HG03060 (cell line): Measurements from ENCODE around the gene AGXT.

Source experiments
- ATAC-seq: cut with Tn5 transposase; IDR thresholded peaks from one replicate; pipeline ENCODE4 v1.9.1; 2021; ENCODE audit warnings: low read depth, moderate number of reproducible peaks; ENCODE audit not compliant: unreplicated experiment

AGXT gene

DNA sequence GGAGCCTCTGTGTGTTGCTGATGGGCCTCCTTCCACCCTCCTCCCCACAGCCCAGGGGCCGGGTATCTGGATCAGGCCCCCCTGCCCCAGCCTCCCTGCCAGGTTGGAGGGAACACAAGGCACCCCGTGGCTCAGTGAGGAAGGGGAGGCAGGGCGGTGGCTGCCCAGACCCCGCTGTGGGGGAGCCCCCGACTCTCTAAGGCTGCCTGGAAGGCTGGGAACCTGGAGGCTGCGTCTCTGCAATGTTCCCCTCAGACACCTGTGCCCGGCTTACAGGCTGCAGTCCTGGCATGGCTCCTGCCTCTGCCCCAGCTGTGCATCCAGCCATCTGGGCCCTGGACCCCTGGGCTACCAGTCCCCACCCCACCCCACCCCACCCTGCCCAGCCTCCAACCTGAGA lies 27.8 kb downstream of the AGXT start:
- ATAC-seq: no peak

DNA sequence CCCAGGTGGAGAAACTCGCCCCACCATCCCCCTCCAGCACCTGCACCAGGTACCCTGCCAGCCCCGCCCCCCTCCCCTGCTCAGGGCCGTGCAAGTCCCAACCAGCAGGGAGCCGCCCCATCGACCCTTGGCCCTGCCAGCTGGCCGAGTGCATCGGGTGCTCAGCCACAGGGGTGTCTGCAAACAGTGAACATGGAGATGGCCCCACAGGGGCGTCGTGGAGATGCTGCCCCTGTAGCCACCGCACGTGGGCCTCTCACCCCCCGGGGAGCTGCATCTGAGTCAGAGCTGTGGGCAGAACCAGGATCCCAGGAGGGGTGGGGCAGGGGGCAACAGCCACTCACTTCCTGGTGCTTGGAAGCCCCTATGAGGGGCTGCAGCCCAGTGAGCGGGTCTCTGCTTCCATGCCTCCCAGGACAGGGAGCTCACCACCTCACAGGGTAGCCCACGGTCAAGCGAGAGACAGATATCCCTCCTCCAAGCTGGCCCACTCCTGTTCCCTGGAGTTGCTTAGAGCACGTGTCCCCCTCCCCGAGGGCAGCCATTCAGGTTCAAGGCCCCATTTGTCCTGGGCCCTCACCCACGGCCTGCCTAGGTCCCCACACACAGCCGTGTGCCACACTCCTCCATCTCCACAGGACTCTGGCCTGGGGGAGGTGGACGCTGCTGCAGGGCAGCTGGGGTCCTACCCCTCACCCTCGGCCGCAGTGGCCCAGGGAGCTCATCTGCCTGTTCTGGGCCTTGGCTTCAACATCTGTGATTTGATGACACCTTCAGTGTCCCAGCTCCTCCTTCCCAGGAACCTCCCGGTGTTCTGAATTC lies 28.5 kb downstream of the AGXT start:
- ATAC-seq: no peak

DNA sequence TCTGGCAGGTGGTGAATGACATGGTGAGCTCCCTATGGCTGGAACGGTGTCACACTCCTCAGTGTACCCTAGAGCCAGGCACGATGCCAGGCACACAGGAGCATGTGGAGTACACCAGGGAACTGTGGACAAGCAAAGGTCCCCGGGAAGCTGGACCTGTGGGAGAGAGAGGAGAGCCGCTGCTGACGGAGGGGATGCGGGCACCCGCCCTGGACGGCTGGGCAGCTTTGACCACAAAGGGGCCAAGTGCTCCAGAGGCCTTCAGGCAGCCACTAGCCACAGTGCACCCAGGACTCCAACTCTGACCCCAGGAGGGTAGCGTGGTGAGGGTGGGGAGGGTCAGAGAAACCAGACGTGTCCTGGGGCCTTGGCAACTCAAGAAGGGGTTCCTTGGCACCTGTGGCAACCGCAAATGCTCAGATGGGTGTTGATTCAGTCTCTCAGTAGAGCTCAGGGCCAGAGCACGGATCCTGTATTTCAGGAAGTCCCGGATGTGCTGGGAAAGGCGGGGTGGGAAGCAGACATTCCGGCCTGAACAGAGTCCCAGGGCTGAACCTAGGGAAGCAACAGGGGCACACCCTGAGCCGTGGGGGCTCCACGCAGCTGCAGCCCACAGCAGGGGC lies 29.6 kb downstream of the AGXT start:
- no peak for ATAC-seq

DNA sequence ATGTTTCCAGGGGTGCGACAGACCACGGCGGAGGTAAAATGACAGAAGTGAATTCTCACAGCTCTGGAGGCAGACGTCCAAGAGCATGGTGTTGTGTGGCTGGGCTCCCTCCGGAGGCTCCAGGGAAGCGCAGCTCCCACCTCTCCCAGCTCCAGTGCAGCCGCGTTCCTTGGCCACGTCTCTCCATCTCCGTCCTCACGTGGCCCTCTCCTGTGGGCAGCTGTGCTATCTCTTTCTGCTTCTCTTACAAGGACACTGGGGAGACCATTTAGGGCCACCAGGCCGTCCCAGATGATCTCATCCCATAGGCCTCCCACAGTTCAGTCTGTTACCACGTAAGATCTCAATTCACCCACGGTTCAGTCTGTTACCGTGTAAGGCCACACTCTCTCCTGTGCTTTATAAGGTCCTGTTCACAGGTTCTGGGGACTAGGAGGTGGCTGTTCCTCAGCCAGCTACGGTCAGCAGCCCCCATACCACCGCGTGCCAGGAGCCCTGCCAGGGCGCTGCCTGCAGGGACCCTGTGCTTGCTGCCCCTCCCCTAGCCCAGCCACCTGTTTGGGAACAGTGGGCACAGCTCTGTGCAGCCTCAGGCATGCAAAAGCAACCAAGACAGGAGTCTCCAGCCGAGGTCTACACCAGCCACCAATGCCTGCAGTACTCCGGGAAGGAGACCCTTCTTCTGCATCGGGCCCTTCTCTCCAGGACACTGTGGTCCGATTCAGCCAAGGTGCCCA lies 30.3 kb downstream of the AGXT start:
- ATAC-seq: no peak

DNA sequence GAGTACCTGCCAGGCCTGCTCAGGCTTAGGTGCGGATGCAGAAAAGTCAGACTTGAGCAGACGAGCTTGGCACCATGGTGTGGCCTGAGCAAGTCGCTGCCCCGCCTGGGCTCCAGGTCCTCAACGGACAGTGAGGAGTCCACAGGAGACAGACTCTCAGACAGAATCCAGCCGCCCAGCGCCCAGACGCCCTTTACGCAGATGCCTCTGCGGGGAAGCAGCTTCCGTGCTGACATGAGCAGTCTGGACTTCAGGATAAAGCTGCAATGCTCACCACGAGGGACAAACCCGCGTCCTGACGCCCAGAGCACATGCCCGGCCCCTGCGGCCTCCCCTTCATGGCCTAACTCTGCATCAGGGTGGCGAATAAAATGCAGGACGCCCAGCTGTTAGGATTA lies 30.8 kb downstream of the AGXT start:
- no peak for ATAC-seq

DNA sequence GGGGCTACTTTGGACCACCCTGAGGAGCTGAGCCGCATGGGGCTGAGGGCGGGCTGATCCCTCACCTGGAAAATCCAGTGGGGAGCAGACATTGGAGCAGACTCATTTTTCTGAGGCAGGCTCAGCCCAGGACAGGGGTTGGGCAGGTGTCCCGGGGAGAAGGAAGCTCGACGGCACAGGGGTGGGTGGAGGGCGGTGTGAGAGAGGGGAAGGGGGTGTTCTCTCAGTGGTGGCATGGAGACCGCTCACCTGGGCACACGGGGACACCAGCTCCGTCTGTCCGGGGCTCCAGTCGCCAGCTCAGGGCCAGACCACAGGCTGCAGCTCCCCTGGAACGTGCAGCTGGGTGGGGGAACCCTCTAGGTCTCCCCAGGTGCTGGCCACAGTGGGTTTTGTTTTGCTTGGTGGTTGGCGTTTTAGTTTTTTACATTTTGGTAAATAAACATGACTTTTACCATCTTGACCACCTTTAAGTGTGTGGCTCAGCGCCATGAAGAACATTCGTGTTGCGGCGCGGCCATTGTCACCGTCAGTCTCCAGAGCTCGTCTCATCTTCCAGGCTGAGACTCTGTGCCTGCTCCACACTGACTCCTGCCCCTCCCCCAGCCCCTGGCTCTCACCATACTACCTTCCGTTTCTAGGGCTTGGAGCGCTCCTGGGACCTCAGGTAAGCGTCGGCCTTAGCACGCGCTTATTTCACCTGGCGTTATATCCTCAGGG lies 31.7 kb downstream of the AGXT start:
- no peak for ATAC-seq

DNA sequence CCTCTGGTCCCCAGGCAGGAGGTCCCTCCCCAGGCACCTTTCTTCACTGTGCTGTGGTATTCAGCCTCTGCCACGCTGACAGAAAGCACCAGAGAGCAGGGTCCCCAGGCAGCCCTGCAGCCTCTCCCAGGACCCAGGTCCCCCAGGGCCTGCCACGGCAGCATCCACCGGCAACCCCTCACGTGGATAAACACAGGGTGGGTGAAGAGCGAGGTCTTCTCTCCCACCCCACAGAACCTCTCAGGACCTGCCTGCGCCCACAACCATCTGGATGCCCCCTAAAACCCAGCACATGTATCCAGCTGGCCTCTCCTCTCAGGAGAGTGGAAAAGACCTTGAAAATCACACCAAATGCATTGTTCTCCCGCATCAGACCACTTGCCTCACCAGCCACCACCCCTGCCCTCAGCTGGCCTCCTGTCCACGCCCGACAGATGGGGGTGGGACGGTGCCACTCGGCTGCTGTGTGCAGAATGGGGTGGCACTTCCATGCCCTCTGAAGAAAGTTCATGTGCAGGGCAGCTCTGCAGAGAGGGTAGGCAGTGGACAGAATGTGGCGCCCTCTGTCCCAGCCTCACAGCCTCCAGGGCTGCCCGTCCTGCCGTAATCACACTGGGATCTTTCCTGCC lies 33.5 kb downstream of the AGXT start:
- no peak for ATAC-seq

DNA sequence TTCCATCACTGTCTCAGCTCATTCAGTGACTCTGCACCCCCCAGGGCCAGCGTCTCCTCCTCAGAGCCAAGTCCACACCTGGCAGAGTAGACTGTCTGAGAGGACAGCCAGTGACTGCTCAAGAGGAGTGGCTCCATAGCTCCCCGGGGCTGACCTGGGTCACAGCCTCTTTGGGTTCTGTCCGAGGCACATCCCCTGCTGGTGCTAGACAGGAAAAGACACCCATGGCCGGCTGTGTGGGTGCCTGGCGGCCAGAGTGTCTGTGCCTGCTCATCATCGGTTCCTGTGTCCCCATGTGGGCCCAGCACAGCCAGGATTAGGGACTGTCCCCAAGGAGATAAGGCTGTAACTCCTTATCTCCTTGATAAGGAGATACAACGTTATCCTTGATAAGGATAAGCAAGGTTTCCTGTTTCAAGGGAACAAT lies 34.0 kb downstream of the AGXT start:
- ATAC-seq: no peak

DNA sequence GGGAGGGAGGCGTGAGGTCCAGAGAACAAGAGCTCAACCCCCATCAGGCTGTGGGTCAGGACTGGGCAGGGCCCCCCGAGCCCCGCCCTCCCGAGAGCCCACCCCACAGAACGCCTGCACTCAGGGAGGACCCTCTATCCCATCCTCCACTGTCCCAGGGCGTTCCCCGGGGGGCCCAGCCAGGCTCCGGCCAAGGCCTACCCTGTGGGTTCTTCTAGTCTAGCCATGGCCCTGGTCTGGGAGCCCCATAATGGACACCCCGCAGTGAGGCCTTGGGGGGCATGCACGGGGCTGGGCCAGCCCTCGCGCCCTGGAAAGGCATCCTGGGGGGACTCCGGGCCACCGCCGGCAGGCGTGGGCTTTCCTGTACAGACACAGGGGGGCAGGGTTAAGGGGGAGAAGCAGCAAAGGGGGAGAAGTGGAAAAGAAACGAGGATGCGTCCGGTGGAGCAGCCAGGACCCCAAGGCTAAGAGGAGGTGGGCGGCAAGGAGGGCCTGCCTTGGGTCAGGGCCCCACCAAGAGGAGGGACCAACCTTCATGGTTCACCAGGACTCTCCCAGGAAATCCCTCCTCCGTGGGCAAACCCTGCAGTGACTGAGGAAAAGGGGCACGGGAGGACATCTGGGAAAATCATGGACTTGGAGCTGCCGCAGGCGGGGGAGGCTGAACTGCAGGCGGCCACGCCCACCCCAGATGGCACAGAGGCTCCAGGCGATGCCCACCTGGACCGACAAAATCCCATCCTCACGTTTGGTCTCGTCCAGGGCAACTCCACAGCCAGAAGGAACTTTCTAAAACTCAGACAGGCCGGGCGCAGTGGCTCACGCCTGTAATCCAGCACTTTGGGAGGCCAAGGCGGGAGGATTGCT lies 34.8 kb downstream of the AGXT start:
- no peak for ATAC-seq

DNA sequence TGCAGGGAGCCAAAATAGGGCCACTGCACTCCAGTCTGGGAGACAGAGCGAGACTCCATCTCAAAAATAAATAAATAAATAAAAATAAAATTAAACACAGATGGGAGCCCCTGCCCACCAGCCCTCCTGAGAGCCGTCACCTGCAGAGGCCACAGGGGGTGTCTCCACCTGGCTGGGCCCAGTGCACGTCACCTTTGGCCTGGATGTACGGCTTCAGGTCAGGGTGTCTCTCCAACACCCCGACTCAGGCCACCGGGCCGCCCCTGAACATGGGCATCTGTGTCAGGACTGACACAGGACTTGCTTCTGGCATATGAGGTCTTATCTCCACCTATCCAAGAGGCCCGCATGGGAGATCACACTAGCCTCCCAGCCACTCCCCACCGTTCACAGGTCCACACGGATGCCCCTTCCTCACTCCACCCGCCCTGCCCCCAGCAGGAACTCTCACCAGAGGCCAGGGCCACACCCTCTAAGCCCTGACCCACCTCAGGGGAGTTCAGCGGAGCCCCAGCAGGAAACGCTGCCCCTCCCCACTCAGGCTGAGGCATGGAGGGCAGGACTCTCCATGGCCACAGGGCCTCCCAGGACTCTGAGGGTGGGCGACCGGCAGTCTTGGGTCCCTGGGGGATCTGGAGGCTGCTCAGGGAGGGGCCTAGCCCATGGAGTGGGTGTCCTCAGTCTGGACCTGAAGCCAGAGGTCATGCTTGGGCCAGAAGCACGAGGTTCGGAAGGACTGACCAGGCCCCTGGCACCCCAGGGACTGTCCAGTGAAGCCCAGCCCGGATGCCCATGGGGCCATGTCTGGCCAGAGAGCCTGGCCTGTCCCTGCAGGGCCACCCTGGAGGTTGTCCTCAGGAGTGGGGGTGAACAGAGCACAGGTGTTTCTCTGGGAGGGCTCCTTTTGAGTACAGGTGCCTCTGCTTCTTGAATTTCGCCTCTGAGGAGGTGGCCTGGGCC lies 35.9 kb downstream of the AGXT start:
- ATAC-seq: no peak

DNA sequence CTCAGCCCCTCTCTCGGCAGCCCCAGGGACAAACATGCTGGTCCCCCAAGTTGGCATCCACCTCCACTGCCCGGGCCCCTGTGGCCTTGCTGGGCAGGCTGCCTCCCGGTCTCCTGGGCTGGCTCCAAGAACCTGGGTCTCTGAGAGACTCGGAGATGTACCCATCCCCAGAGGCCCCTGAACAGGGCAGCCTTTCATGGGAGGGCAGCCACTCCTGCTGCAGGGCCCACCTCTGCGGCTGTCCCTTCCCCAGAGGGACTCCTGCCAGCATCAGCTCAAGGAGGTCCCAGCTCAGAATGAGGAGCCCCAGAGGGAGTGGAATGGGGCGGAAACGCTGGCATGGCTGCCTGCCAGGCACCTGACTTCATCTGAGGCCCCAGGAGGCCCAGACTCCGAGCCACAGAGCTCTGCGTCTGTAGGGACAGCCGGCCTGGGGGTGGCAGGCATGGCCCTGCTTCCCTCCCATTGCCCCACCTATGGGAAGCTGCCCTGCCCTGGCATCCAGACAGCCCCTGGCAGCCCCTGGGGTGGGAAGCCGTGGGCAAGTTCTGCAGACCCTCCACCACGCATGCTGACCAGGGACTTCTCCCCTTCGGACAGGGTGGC lies 36.7 kb downstream of the AGXT start:
- ATAC-seq: no peak

DNA sequence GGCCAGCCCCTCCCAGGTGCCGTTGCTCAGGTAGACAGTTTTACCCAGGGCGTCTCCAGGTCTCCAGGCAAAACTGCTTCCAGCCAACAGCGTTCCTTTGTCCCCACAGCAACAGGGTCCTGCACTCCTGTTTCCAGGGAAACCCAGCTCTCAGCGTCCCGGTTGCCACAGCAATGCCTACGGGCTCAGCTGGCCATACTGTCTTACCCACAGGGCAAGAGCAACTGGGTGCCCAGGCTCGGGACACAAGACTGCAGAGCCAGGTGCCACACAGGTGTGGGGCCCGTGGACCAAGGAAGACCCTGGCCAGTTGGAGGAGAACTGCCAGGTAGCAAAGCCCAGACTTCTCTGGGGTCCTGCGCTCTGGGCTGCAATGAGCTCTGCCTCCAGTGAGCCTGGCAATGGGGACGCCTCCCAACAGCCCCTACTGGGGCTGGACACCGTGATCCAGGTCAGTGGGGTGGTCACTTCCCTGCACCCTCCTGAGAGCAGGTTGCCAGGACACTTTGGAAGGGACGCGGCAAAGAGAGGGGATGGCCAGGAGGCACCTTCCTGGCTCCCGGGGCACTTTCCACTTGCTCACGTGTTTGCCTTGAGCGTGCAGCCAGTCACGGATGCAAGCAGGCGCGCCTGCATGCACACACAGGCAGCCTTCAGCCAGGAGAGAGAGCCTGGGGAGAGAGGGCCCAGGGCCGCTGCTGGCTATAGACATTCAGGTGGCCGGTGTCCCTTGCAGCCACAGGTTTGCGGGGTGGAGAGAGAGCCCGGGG lies 37.7 kb downstream of the AGXT start, which contains the start of gene CROCC2:
Gene CROCC2 (plus strand): TSS at position 196 of the 770 bp plus-strand sequence. CDS start 178 bp downstream, at position 374.
- no peak for ATAC-seq

DNA sequence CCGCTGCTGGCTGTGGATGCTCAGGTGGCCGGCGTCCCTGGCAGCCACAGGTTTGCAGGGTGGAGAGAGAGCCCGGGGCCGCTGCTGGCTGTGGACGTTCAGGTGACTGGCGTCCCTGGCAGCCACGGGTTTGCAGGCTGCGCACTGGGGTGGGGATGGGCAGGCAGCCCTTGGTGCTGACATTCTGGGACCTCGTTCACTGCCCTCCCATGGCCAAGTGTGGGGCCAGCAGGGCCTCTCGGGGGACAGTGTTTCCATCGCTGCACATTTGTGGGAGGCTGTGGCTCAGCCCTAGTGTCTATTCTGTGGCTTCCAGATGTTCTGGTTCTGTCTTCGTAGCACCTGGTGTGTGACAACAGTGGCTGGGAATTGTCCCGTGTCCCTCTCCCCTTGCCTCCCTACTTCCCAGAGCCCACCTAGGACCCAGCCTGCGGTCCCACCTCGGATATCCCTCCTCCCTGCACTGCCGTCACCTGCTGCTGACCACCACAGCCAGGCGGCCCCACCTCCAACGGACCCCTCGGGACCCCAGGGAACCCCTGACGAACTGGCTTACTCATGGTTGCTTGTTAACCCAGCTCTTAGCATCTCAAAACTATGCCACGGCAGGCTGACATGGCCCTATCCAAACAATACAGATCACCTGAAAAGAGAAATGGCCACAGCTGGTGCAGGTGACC lies 38.4 kb downstream of the AGXT start:
- no peak for ATAC-seq

DNA sequence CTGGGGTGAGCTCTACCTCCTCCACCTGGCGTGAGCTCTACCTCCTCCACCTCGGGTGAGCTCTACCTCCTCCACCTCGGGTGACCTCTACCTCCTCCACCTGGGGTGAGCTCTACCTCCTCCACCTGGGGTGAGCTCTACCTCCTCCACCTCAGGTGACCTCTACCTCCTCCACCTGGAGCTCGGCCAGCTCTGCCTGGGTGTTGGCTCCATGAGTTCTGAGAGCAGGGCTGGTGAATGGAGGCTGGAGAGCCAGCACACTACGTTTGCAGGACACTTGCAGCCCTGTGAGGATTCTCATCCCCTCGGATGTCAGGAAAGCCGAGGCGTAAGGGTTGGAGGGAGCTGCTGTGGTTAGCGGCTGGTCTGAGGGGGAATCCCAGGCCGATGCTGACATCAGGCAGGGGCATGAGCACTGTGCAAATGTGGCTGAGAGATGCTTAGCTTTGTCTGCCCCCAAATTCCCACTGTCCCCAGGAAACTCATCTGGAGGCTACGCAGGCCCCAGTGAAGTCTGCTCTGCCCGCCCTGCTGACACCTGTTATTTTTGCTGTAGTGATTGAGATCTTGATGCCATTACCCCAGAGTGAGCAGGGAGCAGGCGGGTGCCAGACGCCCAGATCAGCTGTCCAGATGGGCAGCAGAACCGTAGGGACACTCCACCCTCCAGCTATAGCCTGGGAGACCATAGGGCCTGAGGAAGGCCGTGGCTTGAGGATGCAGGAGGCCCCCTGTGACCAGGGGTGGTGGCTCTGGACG lies 40.8 kb downstream of the AGXT start:
- no peak for ATAC-seq

DNA sequence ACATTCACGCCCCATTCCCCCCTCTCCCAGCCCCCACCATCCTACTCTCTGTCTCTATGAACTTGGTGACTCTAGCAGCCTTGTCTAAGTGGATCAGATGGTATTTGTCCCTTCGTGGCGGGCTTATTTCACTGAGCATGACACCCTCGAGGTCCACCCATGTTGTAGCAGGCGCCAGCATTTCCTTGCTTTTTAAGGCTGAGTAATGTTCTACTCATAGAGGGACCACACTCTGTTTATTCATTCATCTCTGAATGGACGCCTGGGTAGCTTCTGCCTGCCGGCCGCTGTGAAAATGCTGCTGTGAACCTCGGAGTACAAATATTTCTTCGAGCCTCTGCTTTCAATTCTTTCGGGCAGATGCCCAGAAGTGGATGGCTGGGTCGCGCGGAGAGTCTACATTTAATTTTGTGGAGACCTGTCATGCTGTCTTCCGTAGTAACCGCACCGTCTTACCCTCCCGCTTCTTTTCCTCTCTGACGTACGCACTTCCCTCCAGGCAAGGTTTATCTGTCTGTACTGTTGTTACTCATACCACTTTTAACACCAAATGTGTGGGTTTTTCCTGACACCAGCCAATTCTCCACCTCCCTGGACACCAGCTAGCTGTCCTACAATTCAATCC lies 43.1 kb downstream of the AGXT start:
- no peak for ATAC-seq
